NCI-H146 treated with DMSO at 0.1 percent for 48 hours (cell line): ENCODE results near the gene AGAP1.

Experiments used
- DNase-seq: peaks from one replicate; lab custom pipeline; 2025; ENCODE audit not compliant: unreplicated experiment; lab: John Stamatoyannopoulos, UW

The AGAP1 gene

DNA sequence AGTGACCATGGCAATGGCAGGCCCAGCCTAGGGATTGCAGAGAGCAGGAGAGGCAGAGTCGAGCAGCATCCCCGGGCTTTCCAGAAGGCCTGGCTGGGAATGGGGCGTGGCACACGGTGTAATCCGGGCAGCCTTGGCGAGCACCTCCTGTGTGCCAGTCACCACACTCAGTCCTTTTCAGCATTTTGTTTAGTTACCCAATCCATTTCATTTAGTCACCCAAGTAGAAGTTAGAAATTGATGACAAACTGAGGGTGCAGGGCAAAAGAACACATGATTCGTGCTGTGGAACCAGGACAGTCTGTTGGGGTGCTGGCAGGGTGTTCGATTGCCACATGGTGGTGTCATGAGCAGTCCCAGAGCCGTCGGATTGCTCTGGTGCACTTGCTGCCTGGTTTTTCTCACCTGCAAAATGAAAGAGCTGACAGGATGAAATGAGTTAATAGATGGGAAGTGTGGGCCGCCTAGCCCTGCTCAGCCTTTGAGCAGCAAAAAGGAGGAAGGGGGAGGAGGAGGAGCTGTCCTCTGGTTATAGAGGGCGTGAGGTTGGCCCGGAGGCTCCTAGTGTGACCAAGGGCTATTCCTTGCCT is 299.4 kb downstream of the AGAP1 start:
- DNase-seq: no peak

DNA sequence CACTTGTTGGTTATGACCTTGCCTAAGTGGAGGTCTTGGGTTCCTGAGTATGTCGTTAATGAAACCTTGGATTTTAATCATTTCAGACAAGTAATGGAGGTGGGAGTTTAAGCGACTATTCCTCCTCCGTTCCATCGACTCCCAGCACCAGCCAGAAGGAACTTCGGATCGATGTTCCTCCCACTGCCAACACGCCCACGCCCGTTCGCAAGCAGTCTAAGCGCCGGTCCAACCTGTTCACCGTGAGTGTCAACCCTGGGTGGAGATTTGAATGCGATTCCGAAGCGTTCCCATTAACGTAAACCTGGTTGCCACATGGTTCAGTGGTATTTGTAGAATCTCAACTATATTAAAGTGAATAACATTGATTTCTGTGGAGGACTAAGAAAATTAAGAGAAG is 305.4 kb downstream of the AGAP1 start:
- no peak for DNase-seq

DNA sequence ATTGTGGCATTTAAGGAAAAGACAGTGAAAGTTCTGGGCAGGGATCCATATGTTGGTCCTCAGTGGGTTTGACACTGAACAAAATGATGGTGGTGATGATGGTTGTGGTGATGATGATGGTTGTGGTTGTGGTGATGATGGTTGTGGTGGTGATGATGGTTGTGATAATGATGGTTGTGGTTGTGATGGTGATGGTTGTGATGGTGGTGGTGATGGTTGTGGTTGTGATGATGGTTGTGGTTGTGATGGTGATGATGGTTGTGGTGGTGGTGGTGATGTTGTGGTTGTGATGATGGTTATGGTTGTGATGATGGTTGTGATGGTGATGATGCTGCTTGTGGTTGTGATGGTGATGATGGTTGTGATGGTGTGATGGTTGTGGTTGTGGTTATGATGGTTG is 308.7 kb downstream of the AGAP1 start:
- DNase-seq: no peak

DNA sequence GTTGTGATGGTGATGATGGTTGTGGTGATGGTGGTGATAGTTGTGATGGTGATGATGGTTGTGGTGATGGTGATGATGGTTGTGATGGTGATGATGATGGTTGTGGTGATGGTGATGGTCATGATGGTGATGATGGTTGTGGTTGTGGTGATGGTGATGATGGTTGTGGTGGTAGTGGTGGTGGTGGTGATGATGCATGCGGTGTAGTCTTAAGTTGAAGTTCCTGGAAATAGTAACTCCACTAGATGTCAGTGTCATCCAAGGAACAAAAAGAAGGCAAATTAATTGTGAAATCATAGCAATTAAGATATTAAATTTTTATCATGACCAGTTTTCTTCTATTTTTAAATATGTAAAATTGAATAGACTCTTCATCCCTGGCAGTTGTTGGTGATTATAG is 309.2 kb downstream of the AGAP1 start:
- no peak for DNase-seq

DNA sequence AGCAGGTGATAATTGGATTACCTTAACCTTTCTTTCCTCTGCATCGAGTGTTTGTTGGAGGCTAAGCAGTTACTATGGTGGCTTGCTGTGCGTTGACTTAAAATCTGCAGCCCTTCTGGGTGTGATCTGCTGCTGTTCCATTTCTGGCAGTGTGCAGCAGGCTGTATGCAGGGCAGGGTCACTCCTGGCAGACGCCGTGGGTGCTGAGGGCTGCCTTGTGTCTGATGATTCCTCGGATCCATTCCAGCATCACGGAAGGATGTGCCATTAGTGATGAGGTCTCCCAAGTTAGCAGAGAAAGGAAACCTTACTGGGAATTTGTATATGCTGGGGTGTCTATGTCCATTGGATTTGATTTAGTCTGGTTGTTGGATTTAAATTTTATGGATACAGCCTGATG is 310.8 kb downstream of the AGAP1 start:
- DNase-seq: no peak

DNA sequence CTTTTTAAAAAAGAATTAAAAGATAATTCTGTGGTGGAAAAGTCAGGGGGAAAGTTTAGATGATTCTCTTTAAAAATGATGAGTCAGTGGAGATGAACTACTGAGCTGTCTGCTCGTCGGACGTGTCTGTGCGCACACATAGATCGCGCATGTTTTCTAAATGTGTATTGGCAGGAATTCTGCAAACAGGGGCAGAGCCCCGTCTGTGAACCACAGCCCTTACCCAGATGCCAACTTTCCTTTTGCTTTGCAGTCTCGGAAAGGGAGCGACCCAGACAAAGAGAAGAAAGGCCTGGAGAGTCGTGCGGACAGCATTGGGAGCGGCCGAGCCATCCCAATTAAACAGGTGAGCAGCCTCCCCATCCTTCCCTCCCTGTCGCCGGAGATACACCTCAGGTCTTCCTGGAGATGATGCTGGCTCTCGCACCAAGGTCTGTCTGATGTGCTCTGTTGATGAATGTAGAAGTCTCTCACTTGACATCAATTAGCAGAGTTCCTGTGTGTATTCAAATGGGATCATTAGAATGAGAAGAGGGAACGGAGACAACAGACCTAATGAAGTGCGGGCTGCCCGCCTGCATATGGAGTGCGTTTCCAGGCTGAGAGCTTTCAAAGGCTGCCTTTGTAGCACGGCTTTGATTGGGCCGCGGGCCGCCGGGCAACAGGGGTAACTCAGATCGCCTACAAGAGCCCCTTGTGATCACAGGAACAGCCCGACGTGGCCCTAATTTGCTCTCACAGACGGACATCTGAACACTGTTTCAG is 313.3 kb downstream of the AGAP1 start:
- no peak for DNase-seq

DNA sequence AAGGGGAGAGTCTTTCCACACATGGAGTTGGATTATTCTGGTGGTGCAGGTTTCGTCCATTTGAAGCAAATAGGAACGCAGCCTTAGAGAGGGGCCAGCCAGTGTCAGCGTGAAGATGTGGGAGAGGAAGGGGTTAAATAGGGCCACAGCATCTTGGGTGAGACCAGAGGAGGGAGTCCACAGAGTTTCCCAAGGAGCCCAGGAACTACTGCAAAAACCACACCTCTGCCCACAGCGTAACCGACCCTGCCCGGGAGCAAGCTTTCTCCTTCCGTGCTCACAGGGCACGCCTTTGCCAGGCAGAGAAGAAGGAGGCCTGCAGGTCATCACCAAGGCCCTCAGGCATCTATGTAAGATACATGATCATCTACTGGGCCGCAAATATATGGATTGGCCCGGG is 314.5 kb downstream of the AGAP1 start:
- no peak for DNase-seq

DNA sequence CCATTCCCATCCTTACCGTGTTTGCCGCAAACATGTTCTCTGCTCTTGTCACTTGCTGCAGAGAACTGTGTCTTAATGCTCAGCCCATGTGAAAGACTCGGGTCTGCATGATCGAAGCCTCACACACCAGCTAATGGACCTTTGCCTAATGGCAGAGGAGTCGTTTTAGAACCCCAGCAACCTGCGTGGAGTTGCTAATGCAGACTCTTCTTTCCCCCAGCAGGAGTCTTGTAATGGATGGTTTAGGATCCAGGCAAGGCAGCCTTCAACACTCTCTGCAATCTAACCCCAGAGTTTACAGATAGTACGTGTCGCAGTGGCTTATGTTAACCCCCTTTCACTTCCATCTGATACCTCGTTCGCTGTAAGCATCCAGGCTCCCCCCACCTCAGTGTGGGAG is 316.4 kb downstream of the AGAP1 start:
- DNase-seq: no peak

DNA sequence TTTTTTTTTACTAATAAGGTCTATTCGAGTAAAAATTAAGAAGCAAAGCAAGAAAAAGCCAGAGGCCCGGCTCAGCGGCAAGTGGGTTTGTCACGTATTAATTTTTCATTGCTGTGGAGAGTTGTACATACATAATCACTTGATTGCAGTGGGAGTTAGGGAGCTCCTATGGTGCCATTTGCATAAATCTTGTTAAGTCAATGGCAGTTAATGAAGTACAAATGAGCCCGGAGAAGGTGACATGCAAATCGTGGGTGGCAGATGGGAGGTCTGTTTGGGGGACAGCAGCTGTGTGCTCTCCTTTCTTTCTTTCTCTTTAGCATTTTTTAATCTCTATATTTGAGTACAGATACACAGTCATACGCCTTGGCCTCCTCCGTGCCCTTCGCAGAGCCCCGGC is 317.0 kb downstream of the AGAP1 start:
- no peak for DNase-seq

DNA sequence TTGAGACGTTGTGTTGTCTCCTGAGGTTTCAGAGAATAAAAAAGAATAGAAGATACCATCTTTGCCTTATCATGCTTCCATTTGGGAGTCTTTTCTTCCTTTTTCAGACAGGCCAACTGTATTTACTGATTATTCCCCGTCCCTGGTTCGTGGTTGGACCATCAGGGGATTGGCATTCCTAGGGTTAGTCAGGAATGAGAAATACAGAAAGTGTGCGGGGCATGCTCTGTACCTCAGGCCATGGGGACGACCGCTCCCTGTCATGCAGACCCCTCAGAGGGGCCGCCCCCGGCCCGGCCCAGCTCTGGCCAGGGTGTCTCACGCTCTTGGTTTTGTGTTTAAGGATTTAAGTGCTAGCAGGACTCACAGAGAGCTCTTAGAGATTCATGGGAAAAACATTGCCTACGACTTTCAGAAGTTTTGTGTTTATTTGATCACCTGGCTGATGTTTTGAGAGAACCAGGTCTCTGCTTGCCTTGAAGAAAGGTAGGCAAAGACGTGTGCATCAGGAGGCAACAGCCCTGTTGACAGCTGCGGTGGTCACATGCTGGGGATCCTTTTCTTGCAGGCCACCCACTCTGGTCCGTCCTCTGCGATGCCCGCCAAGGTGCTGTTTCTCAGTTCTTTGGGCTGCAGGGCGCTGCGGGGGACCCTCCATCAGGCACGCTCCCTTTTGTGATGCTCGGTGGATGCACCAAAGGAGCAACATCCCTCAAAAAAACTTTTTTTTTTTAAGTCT is 317.8 kb downstream of the AGAP1 start:
- no peak for DNase-seq

DNA sequence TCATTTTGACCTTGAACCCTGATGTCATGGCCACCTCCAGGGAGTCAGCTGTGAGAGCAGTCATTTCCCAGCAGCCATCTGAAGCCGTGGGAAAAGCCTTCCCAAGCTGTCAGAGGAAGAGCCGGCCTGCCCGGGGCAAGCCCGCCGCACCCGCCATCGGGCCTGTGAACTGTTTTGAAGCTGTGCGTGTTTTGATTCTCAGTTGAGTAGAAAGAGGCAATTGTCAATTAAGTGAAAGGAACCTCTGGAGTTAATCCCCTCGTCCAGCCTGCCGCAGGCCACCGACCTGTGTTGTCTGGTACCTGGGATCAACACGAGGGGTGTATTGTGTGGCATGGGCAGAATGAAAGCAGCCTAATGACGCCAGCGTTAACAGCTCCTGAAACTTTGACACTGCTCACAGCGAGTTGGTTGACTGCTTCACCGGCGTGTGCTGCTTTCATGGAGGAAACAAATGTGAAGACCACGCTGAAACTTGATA is 318.4 kb downstream of the AGAP1 start:
- no peak for DNase-seq

DNA sequence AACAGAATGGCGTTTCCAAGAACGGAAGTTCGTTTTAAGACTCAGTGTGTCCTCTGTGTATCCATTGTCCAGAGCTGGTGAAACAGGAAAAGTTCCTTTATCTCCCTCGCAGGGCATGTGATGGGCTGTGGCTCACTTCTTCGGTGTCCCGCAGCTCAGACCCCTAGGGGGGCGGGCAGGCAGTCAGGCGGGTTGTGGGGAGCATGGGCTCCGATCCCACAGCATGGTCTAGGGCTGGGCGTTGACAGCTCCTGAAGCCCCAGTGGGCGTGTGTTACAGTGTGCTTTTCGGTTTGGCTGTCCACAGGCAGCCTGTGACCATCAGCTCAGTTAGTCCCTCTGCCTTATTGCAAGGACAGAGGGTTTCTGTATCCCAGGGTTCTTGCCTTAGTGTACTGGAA is 319.6 kb downstream of the AGAP1 start:
- no peak for DNase-seq

DNA sequence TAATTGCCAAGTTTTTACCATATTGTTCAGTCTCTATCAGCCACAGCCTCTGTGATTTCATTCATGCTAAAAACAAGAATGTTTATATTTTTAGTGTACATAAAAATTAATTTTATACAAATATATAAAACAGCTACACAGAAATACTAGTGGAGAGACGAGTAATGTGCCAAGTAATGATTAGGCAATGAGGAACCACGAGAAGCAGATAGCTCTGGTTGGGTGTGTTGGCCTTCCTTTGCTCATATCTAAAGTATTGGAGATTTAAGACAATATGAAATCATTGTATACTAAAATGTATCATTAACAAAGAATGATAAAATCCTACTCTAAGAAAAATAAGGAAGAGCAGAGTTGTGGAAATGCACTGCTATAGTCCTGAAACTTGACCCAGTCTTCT is 326.7 kb downstream of the AGAP1 start:
- DNase-seq: no peak

DNA sequence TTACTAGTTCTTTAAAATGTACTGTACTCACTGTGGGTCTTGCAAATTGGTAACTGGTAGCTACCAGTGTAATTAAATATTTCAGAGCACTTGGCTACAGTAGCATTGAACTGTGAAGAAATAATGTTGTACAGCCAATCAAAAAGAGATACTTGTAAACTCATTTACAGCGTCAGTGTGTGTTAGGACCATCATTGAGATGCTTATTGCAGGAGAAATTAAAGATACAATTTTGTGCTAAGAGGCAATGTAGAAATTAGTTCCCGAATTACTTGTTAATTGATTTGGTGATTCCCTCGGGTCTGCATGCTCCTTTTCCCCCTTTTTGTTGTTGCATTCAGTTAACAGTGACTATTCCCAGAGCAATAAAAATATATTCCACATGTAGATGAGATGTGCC is 330.5 kb downstream of the AGAP1 start:
- DNase-seq: no peak

DNA sequence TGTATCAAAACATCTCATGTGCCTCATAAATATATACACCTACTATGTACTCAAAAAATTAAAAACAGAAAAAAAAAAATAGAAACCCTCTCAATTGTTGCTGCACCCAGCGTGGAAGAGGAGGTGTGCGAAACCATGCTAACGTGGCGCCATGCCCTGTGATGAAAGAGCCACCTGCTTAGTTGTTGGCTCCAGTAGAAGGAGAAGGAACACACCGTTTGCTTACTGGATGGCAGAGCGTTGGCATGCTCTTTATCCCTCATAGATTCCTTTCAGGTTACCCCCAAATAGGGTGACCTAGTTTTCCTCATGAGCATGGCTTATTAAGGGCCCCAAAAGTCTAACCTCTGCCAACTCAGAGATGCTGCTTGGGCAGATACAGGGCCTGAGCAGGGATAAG is 332.1 kb downstream of the AGAP1 start:
- DNase-seq: no peak

DNA sequence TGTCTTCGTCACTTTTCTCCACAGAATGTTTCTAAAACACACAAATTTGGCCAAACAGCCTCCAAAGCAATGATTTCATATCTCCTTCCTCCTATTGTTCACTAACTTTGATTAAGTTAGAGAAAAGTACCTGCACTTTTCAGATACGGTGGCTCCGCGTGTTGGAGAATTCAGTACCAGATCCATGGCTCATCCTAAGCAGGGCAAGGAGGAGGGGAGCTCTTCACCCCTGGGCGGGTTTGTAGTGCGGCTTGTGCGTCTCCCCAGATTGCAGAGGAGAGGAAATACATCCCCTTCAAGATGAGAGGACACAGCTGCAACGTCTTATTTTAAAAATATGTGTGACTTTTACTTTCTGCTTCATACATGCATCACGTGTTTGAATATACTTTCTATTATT is 333.0 kb downstream of the AGAP1 start:
- DNase-seq: no peak

DNA sequence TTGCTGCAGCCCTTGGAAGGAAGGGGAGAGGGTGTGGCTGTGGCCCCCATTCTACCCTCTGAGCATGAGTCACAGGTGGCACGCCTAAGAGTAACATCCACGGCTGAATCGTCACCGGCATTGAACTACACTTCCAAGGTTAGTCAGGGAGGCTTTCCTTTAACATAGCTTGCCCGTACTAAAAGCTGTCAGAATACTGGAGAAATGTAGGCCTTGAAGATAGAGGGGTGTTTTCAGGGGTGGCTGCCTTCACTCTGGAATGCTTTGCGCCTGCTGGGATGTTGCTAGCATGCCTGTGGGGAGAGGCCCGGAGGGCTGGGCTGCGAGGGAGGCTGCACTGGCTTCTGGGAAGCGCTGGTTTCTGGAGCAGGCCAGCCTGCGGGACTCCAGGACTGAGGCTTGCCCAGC is 333.7 kb downstream of the AGAP1 start:
- DNase-seq: no peak

DNA sequence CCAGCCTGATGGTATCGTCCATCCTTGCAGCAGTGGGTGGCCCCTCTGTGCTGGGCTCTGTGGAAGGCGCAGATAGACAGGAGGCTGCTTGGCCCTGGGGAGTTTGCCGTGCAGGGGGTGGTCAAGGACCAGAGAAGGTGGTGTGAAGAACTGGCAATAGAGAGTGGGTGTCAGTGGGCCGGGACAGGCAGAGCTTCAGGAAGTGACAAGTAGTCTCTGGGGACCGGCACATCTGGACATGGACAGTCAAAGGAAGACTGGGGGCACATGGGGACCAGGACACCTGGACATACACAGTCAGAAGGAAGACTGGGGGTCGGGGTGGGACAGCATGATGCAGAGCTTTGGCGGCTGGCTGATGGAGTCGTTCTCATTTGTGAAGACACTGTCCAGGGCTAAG is 335.9 kb downstream of the AGAP1 start:
- DNase-seq: no peak

DNA sequence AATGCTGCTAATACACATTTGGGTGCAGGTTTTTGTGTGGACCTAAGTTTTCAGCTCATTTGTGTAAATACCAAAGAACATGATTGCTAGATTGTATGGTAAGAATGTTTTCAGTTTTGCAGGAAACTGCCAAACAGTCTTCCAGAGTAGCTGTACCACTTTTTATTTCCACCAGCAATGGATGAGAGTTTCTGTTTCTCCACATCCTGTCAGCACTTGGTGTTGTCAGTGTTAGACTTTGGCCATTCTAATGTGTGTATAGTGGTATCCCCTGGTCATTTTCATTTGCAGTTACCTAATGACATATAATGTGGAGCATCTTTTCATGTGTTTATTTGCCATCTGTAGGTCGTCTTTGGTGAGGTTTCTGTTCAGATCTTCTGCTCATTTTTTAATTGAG is 337.9 kb downstream of the AGAP1 start:
- DNase-seq: no peak

DNA sequence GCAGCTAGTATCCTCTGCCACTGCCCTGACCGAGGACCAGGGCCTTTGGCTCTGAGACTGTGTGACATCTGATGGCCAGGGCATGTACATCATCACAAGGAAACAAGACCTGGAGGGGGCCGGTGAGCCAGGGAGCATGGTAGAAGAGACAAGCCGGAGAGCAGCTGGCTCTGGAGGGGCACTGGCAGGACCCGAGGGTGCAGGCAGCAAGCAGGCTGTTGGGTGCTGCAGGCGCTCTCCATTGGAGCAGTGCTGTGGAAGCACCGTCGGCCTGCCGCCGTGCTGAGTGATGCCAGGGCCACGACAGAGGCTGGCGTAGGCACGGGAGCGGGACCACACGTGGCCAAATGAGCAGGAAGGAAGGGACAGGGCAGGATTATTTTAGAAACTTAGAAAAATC is 339.1 kb downstream of the AGAP1 start:
- DNase-seq: no peak

DNA sequence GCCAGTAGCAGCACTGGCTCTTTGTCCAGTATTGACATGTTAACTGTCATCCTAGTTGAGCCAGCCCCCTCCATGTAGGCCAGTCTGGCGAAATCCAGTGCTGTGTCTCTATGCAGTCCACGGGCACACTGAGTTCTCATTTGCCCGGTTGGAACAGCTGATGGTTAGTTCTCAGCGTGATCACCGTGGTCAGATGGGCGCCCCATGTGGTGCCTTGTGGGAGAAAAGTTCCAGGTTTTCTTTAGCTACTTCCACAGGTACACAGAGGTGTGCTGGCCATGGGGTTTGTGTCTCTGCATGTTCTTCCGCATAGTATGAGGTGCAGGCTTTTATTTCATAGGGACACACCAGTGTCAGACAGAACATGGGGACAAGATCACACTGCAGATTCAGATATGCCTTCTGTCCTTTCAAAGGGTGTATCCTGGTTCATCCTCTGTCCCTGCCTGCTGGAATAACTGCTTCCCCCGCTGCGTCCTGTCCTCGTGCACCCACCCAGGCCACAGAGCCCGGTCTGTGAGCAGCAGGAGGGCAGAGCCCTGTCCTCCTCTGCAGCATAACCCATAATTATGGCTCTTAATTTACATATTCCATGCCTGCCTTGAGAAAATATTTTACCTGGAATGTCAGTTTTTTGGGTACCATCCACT is 340.3 kb downstream of the AGAP1 start:
- DNase-seq: no peak

DNA sequence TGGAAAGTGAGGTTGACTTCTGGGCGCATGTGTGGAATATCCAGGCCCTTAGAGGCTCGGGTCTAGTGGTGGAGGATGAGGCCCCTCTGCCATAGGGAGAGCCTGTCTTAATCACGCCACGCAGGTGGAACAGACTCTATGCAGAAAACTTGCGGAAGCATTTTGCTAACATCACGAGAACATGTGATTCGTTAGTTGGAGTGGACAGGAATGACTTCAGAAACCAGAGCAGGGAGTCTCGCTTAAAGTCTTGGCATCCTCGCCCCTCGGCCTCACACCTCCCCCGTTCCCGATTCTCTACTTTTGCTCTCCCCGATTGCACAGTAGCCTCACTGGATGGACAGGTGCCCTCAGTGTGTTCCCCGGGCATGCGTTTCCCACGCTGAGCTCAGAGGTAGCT is 340.9 kb downstream of the AGAP1 start:
- no peak for DNase-seq
